CD14-positive monocyte (primary cell): ENCODE results near the gene BEST1. TPM values are rescaled to one million over a fixed set of nuclear protein-coding genes. Genes with fewer than 3 reads are reported as not detected.

ENCODE experiments used
- DNase-seq, 3 donors: peaks; one replicate each; pipeline ENCODE4 v3.0.0-alpha.2; 2011 to 2022
- H2AFZ ChIP-seq: 2 replicates; pipeline ENCODE4 v1.6.0; 2012; ENCODE audit warnings: mild to moderate bottlenecking, low read depth, low read length, inconsistent platforms; ENCODE audit not compliant: insufficient read depth, poor library complexity, severe bottlenecking
- H3K27ac ChIP-seq, 2 donors: 1 replicate in 1 of 2; 2 replicates in 1 of 2; pipeline ENCODE4 v1.5.1; 2012 to 2013; ENCODE audit warnings: low read length in 2 of 2, control low read depth in 1 of 2, inconsistent platforms in 1 of 2, low read depth in 1 of 2, mild to moderate bottlenecking in 1 of 2
- H3K27me3 ChIP-seq, 2 donors: one replicate each; pipeline versions ENCODE4 v1.6.0 to v1.6.1; 2011 to 2013; ENCODE audit warnings: low read length in 2 of 2; ENCODE audit not compliant: control insufficient read depth in 2 of 2, insufficient read depth in 2 of 2
- H3K36me3 ChIP-seq, 2 donors: replicated peaks in 1 of 2; 1 replicate in 1 of 2; 2 replicates in 1 of 2; pipeline versions ENCODE4 v1.5.1 to v1.6.1; 2012 to 2013; ENCODE audit warnings: low read length in 2 of 2, control low read depth in 1 of 2, inconsistent platforms in 1 of 2, mild to moderate bottlenecking in 1 of 2; ENCODE audit not compliant: insufficient read depth in 2 of 2, control insufficient read depth in 1 of 2
- H3K4me1 ChIP-seq, 2 donors: 1 replicate in 1 of 2; 2 replicates in 1 of 2; pipeline versions ENCODE4 v1.5.1 to v1.6.1; 2012 to 2013; ENCODE audit warnings: low read length in 2 of 2, control low read depth in 1 of 2, inconsistent platforms in 1 of 2, mild to moderate bottlenecking in 1 of 2, moderate library complexity in 1 of 2; ENCODE audit not compliant: insufficient read depth in 2 of 2, control insufficient read depth in 1 of 2
- H3K4me2 ChIP-seq: replicated peaks from 2 replicates; pipeline ENCODE3; 2012; ENCODE audit warnings: low read length, moderate library complexity, mild to moderate bottlenecking; ENCODE audit not compliant: poor library complexity, severe bottlenecking; ENCODE audit errors: extremely low read depth
- H3K4me3 ChIP-seq, 3 experiments: fragments of 200-600 bp in 1 of 3; sonication (generic) in 1 of 3; replicated peaks in 1 of 3; 1 replicate in 2 of 3; 2 replicates in 1 of 3; pipeline ENCODE4 v1.5.1; 2011 to 2013; ENCODE audit warnings: low read length in 3 of 3, mild to moderate bottlenecking in 3 of 3, control low read depth in 2 of 3, low read depth in 2 of 3, inconsistent platforms in 1 of 3, moderate library complexity in 1 of 3
- H3K79me2 ChIP-seq: 2 replicates; pipeline ENCODE4 v1.6.0; 2012; ENCODE audit warnings: mild to moderate bottlenecking, control low read depth, inconsistent platforms, low read length, moderate library complexity; ENCODE audit not compliant: insufficient read depth
- H3K9ac ChIP-seq: 2 replicates; pipeline ENCODE4 v1.6.0; 2017; ENCODE audit warnings: low read length, mild to moderate bottlenecking; ENCODE audit not compliant: insufficient read depth, poor library complexity, severe bottlenecking
- H3K9me3 ChIP-seq, 2 donors: replicated peaks in 1 of 2; 1 replicate in 1 of 2; 2 replicates in 1 of 2; pipeline versions ENCODE4 v1.5.1 to v1.6.1; 2012 to 2013; ENCODE audit warnings: low read length in 2 of 2, control low read depth in 1 of 2; ENCODE audit not compliant: control insufficient read depth in 1 of 2, insufficient read depth in 1 of 2
- H4K20me1 ChIP-seq: 2 replicates; pipeline ENCODE4 v1.6.0; 2012; ENCODE audit warnings: mild to moderate bottlenecking, low read length, control low read depth, moderate library complexity; ENCODE audit not compliant: insufficient read depth
- H3K27ac Mint-ChIP-seq, 7 donors: one replicate each; pipeline ENCODE4 v1.8.0; 2020; ENCODE audit warnings: mild to moderate bottlenecking in 7 of 7, mixed read lengths in 7 of 7, moderate library complexity in 6 of 7, inconsistent platforms in 2 of 7
- H3K27me3 Mint-ChIP-seq, 3 donors: one replicate each; pipeline ENCODE4 v1.8.0; 2021 to 2022; ENCODE audit warnings: low read depth in 3 of 3, mild to moderate bottlenecking in 3 of 3, mixed read lengths in 3 of 3, moderate library complexity in 3 of 3, inconsistent platforms in 1 of 3
- H3K36me3 Mint-ChIP-seq, 2 donors: one replicate each; pipeline ENCODE4 v1.8.0; 2020; ENCODE audit warnings: mixed read lengths in 2 of 2, inconsistent platforms in 1 of 2, mild to moderate bottlenecking in 1 of 2
- H3K4me1 Mint-ChIP-seq: one replicate; pipeline ENCODE4 v1.8.0; 2020; ENCODE audit warnings: mild to moderate bottlenecking, mixed read lengths
- H3K4me3 Mint-ChIP-seq, 2 donors: one replicate each; pipeline ENCODE4 v1.8.0; 2020; ENCODE audit warnings: mild to moderate bottlenecking in 2 of 2, mixed read lengths in 2 of 2, moderate library complexity in 1 of 2
- H3K9me3 Mint-ChIP-seq, 7 donors: one replicate each; pipeline ENCODE4 v1.8.0; 2020 to 2022; ENCODE audit warnings: mixed read lengths in 7 of 7, mild to moderate bottlenecking in 6 of 7, moderate library complexity in 6 of 7, inconsistent platforms in 2 of 7
- WGBS: methylation state at CpG from one replicate; pipeline ENCODE4 v1.1.5; 2013; ENCODE audit warnings: missing lambda C conversion rate; ENCODE audit not compliant: insufficient coverage; 5-methylcytosine and 5-hydroxymethylcytosine counted together
- intact Hi-C, 2 donors: fragments of 100-400 bp; cut with micrococcal nuclease; formaldehyde crosslinking; loops; one replicate each; pipeline versions ENCODE4 v1.15.0 to v1.15.1; 2023
- polyA plus RNA-seq, 3 donors: library from polyadenylated mRNA; depleted of rRNA in 1 of 3; unstranded in 2 of 3; stranded (reverse) in 1 of 3; fragments of 300-500 nt in 2 of 3; fragments of >200 nt in 1 of 3; fragmentation: Illumina TruSeq in 2 of 3; gene quantifications; 1 replicate in 2 of 3; 2 replicates in 1 of 3; pipeline ENCODE4 v1.2.3, GENCODE V29; 2012 to 2021
- TF ChIP-seq, protein P1 (sequence below): fragments of 200-600 bp; IDR thresholded peaks from one replicate; pipeline ENCODE4 v1.8.0; 2022; ENCODE audit warnings: antibody characterized with exemption, mild to moderate bottlenecking

The BEST1 gene
- polyA plus RNA-seq, 3 donors = 5.9 to 24.9 (median 7.4) TPM

DNA sequence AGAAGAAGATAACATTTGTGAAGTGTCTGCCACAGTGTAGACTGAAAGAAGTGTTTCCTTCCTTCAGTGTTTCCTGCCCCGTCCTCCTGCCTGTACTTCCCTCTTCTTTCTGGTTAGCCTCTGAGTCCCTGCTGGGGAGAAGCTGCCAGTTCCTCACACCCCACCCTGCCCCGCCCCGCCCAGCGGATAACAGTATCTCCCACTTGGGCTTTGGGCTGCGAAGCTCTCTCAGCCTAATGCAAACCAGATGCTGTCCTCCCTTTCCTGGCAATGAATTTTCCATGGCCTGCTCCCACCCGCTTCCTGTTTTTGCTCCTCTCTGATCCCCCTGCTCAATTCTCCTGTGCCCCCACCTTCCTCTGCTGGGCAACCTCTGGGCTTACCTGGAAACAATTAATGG is 27.6 kb upstream of the BEST1 start:
- H3K9me3 ChIP-seq = no peaks in the 10 kb centered on the region
- peaks cover 38 to 42% of the 10 kb centered on the region in 2 donors for H3K4me1 ChIP-seq
- H3K4me3 ChIP-seq = peak overlapping the region in 1 of 3 experiments; percentile 34
- Mint-ChIP-seq H3K4me1 (peaks cover 32% of the 10 kb centered on the region), H3K27ac (peak overlapping the region in 4 of 7 donors; percentile 51 to 84 (median 62)), H3K27me3 (peaks cover 23 to 36% (median 35%) of the 10 kb centered on the region in 3 donors), H3K4me3 (peak overlapping the region in 1 of 2 donors; percentile 51), H3K36me3 (peaks cover 4 to 8% of the 10 kb centered on the region in 2 donors), H3K9me3 (peaks cover 0 to 10% (median 3%) of the 10 kb centered on the region in 7 donors)
- H3K36me3 ChIP-seq = no peaks in the 10 kb centered on the region
- intact Hi-C loops = no loop called here
- H4K20me1 ChIP-seq = no peaks in the 10 kb centered on the region
- no peaks in the 10 kb centered on the region for H3K79me2 ChIP-seq
- DNase-seq = peak; percentile 59 to 81 (median 73)
- H3K27me3 ChIP-seq = peaks cover 10 to 22% of the 10 kb centered on the region in 2 donors
- no peak overlapping the region for H2AFZ ChIP-seq
- TF ChIP-seq, protein P1, sequence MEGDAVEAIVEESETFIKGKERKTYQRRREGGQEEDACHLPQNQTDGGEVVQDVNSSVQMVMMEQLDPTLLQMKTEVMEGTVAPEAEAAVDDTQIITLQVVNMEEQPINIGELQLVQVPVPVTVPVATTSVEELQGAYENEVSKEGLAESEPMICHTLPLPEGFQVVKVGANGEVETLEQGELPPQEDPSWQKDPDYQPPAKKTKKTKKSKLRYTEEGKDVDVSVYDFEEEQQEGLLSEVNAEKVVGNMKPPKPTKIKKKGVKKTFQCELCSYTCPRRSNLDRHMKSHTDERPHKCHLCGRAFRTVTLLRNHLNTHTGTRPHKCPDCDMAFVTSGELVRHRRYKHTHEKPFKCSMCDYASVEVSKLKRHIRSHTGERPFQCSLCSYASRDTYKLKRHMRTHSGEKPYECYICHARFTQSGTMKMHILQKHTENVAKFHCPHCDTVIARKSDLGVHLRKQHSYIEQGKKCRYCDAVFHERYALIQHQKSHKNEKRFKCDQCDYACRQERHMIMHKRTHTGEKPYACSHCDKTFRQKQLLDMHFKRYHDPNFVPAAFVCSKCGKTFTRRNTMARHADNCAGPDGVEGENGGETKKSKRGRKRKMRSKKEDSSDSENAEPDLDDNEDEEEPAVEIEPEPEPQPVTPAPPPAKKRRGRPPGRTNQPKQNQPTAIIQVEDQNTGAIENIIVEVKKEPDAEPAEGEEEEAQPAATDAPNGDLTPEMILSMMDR = no peak
- no peak overlapping the region for H3K27ac ChIP-seq
- H3K9ac ChIP-seq = no peak overlapping the region
- peak overlapping the region; percentile 45 for H3K4me2 ChIP-seq
- 0% methylated on average over 2 of the region's 6 CpGs for WGBS

DNA sequence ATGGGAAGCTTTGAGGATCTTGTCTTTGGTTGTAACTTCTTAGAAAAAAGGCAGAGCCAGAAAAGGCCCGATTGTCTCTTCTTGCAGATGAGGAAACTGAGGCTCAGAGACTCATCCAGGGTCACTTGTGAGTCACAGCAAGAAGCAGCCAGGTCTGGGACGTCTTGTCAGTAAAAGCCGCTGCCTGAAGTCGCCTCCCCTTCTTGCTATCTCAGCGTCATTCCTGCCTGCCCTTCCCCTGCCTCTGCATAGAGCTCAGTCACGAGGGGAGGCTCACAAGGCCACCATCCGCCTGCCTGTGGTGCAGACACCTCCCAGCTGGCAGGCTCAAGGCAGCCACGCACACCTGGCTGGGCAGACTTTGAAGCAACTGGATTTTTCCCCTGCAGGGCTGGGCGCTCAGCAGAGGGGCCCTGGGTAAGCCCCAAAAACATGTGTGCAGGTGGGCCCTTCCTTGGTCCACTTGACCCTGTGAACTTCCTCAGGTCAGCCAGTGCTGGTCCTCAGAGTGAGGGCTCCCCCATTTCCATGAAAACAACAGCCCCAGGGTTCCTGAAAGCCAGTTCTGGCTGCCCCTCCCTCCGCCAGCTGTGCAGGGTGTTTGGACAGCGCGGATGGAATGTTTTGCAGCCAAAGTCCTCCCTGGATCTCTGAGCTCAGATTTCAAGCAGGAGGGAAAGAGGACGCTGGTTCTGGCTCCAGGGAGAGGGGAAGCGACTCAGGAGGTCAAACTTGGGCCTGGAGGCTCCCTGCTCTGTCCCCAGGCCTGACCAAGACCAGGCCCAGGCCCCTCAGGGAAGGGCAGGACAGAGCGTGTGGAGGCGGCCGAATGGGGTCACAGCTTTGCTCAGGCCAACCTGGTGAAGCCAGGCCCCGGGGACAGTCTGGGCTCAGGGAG is 26.7 kb upstream of the BEST1 start:
- intact Hi-C loops = no loop called here

More for the DNA sequence above, 26.7 kb upstream of the BEST1 start:
- peak overlapping the region in 1 of 2 donors; percentile 26 for H3K4me3 Mint-ChIP-seq
- Histone ChIP-seq H3K4me1 (peaks cover 32 to 36% of the 10 kb centered on the region in 2 donors), H3K79me2 (no peaks in the 10 kb centered on the region), H2AFZ (no peak overlapping the region), H3K9ac (no peak overlapping the region), H3K36me3 (no peaks in the 10 kb centered on the region), H3K27me3 (peaks cover 2 to 14% of the 10 kb centered on the region in 2 donors), H3K27ac (no peak overlapping the region), H3K4me2 (no peak overlapping the region), H4K20me1 (no peaks in the 10 kb centered on the region), H3K9me3 (no peaks in the 10 kb centered on the region), H3K4me3 (no peak overlapping the region)
- 78% methylated on average over 18 of the region's 18 CpGs for WGBS
- H3K27ac Mint-ChIP-seq = peak overlapping the region in 2 of 7 donors; percentile 68 to 84
- peak in 2 of 3 donors; percentile 29 to 46 for DNase-seq
- peaks cover 0 to under 1% of the 10 kb centered on the region in 2 donors for H3K36me3 Mint-ChIP-seq
- peaks cover 0 to 4% (median 0%) of the 10 kb centered on the region in 7 donors for H3K9me3 Mint-ChIP-seq
- TF ChIP-seq, protein P1 = no peak
- peaks cover 24% of the 10 kb centered on the region for H3K4me1 Mint-ChIP-seq
- H3K27me3 Mint-ChIP-seq = peaks cover 14 to 28% (median 26%) of the 10 kb centered on the region in 3 donors
